Transverse colon (tissue), 4 donors: ENCODE measurements around the gene ANKRD33. TPM values are rescaled to one million over a fixed set of nuclear protein-coding genes. Genes with fewer than 3 reads are reported as not detected.

Experiments
- DNase-seq: peaks from one replicate; pipeline ENCODE4 v3.0.0-alpha.2; 2019
- H3K27ac ChIP-seq, 4 donors: fragments of 200-600 bp; sonication (generic); 2 replicates each; pipeline ENCODE4 v1.5.1; 2016 to 2018; ENCODE audit warnings: inconsistent platforms in 4 of 4
- H3K27me3 ChIP-seq: fragments of 200-600 bp; sonication (generic); 2 replicates; pipeline ENCODE4 v1.5.1; 2017; ENCODE audit warnings: inconsistent platforms
- H3K36me3 ChIP-seq, 4 donors: fragments of 200-600 bp; sonication (generic); 2 replicates each; pipeline ENCODE4 v1.5.1; 2017 to 2019; ENCODE audit warnings: inconsistent platforms in 4 of 4
- H3K4me1 ChIP-seq, 4 donors: fragments of 200-600 bp; sonication (generic); 2 replicates each; pipeline ENCODE4 v1.5.1; 2017 to 2020; ENCODE audit warnings: inconsistent platforms in 4 of 4
- H3K4me3 ChIP-seq, 4 donors: fragments of 200-600 bp; sonication (generic); 1 replicate in 1 of 4; 2 replicates in 3 of 4; pipeline versions ENCODE4 v1.5.1 to v1.6.1; 2017 to 2019; ENCODE audit warnings: inconsistent platforms in 4 of 4
- H3K9me3 ChIP-seq, 2 donors: fragments of 200-600 bp; sonication (generic); 2 replicates each; pipeline ENCODE4 v1.5.1; 2017 to 2019; ENCODE audit warnings: inconsistent platforms in 2 of 2
- CTCF ChIP-seq, 5 experiments: fragments of 200-600 bp in 3 of 5; fragments of 450-650 bp in 2 of 5; sonication (generic) in 3 of 5; IDR thresholded peaks; 1 replicate in 2 of 5; 2 replicates in 3 of 5; pipeline ENCODE4 v1.5.1; 2016 to 2017; ENCODE audit warnings: antibody characterized with exemption in 5 of 5, inconsistent platforms in 3 of 5, mild to moderate bottlenecking in 2 of 5, moderate library complexity in 1 of 5
- EP300 ChIP-seq: sonication (generic); formaldehyde crosslinking; IDR thresholded peaks from one replicate; pipeline ENCODE4 v1.6.1; 2017; ENCODE audit warnings: antibody characterized with exemption, low read depth
- POLR2A ChIP-seq: fragments of 450-650 bp; IDR thresholded peaks from one replicate; pipeline ENCODE4 v1.6.1; 2016; ENCODE audit warnings: antibody characterized with exemption, mild to moderate bottlenecking, moderate library complexity
- POLR2AphosphoS5 ChIP-seq, 3 donors: sonication (generic); formaldehyde crosslinking; IDR thresholded peaks; one replicate each; pipeline ENCODE4 v1.6.1; 2016; ENCODE audit warnings: antibody characterized with exemption in 3 of 3
- WGBS, 2 donors: methylation state at CpG; one replicate each; pipeline ENCODE4 v1.1.5; 2018; ENCODE audit warnings: low coverage in 1 of 2; 5-methylcytosine and 5-hydroxymethylcytosine counted together
- in situ Hi-C, 4 donors: fragments of 200-750 bp; cut with MboI; loops; one replicate each; pipeline versions ENCODE4 v1.15.0 to v1.15.1; 2017; ENCODE audit warnings: low sequenced_read_pairs in 3 of 4, low pct_ligation_motif_present in 1 of 4, low pct_unique_long_range_greater_than_20kb in 1 of 4
- intact Hi-C: fragments of 100-400 bp; cut with DNase I; formaldehyde crosslinking; loops from one replicate; pipeline ENCODE4 v1.15.1; 2023; ENCODE audit warnings: low total_unique reads
- total RNA-seq, 4 donors: library from RNA; depleted of rRNA; stranded (reverse); fragments of >200 nt; gene quantifications; one replicate each; pipeline ENCODE4 v1.1.0, GENCODE V29; 2016

The ANKRD33 gene
- total RNA-seq, 4 donors from 2014 or later = not detected

DNA sequence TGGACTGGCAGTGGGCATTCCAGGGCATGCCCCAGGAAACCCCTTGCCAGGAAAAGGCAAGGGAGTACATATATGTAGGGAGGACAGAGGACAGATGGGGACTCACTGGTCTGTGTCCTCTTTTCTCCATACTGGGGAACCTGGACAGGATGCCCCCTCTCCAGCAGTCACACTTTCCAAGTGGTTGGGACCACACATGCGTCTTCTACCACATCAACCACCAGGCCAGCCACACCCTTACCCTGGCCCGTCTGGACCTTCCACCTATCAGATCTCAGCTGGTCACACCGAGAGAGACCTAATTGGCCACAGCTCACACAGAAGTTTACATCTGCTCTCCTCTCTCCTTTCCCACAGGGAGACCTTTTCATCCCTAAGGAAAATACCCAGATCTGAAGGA lies 8.3 kb downstream of the ANKRD33 start:
- Histone ChIP-seq H3K4me1 (peaks cover 0 to 32% (median 18%) of the 10 kb centered on the region in 4 donors), H3K9me3 (no peaks in the 10 kb centered on the region), H3K4me3 (no peak overlapping the region), H3K27me3 (no peaks in the 10 kb centered on the region), H3K36me3 (no peaks in the 10 kb centered on the region), H3K27ac (peak overlapping the region in 2 of 4 donors; percentile 16 to 25)
- intact Hi-C loops = no loop called here
- WGBS, 2 donors = 63% methylated on average over 3 of the region's 3 CpGs; no CpG with 5 or more reads in 1 of the 2 donors
- in situ Hi-C loops = no loop called here
- no peak for DNase-seq
- TF ChIP-seq POLR2AphosphoS5 (IDR thresholded peaks at IDR 0.05) = no peak
- TF ChIP-seq EP300 = no peak
- TF ChIP-seq CTCF (IDR thresholded peaks at IDR 0.05) = no peak

- Histone ChIP-seq H3K9me3 (no peaks in the 10 kb centered on the region), H3K27ac (peak overlapping the region in 3 of 4 donors; percentile 16 to 25 (median 19)), H3K36me3 (no peaks in the 10 kb centered on the region), H3K4me3 (no peak overlapping the region), H3K27me3 (no peaks in the 10 kb centered on the region), H3K4me1 (peaks cover 0 to 38% (median 18%) of the 10 kb centered on the region in 4 donors)
- WGBS, 2 donors = 90 to 100% methylated on average over 2 to 6 of the region's 8 CpGs
- DNase-seq = no peak
- in situ Hi-C loops = no loop called here
- intact Hi-C loops = no loop called here
- TF ChIP-seq EP300 = no peak
- TF ChIP-seq POLR2AphosphoS5 (IDR thresholded peaks at IDR 0.05) = no peak
- no peak for TF ChIP-seq POLR2A
- no peak for TF ChIP-seq CTCF (IDR thresholded peaks at IDR 0.05)
Observed at GRCh38 chr12:51897181-51897580, 9.3 kb downstream of the ANKRD33 start.

- Histone ChIP-seq H3K27ac (peak overlapping the region in 3 of 4 donors; percentile 23 to 46 (median 38)), H3K9me3 (no peaks in the 10 kb centered on the region), H3K4me1 (peaks cover 0 to 38% (median 18%) of the 10 kb centered on the region in 4 donors), H3K27me3 (no peaks in the 10 kb centered on the region), H3K4me3 (no peak overlapping the region), H3K36me3 (no peaks in the 10 kb centered on the region)
- WGBS, 2 donors = 25 to 59% methylated on average over 2 of the region's 2 CpGs
- no peak for DNase-seq
- intact Hi-C loops = no loop called here
- in situ Hi-C loops = no loop called here
- no peak for TF ChIP-seq CTCF (IDR thresholded peaks at IDR 0.05)
Observed at GRCh38 chr12:51898506-51898905, 10.6 kb downstream of the ANKRD33 start.

GRCh38 chr12:51898937-51899336 lies 11.0 kb downstream of the ANKRD33 start:
- TF ChIP-seq CTCF (IDR thresholded peaks at IDR 0.05) (no peak), POLR2A (no peak)
- Histone ChIP-seq H3K4me1 (peaks cover 0 to 38% (median 18%) of the 10 kb centered on the region in 4 donors), H3K9me3 (no peaks in the 10 kb centered on the region), H3K27me3 (no peaks in the 10 kb centered on the region), H3K4me3 (no peak overlapping the region), H3K36me3 (no peaks in the 10 kb centered on the region), H3K27ac (peak overlapping the region in 3 of 4 donors; percentile 23 to 46 (median 38))
- WGBS, 2 donors = 68% methylated on average over 9 of the region's 9 CpGs; no CpG with 5 or more reads in 1 of the 2 donors
- intact Hi-C loops (no loop called here), in situ Hi-C loops (no loop called here)
- no peak for DNase-seq
